Measurements from ENCODE around the gene PCYT2.
"Not testable (repeated sequence)": the region's sequence is repeated elsewhere in the genome, so short reads cannot be mapped to it uniquely, and the experiment has no call there.

Gene PCYT2

GRCh38 chr17:81926451-81927151 is 15.4 kb upstream of the PCYT2 start:
- DNase-seq: peak; percentile 58 to 74

GRCh38 chr17:81925860-81926450 is 14.8 kb upstream of the PCYT2 start:
- no peak for DNase-seq

- DNase-seq: no peak
Measured at GRCh38 chr17:81924557-81925532, 13.6 kb upstream of the PCYT2 start.

GRCh38 chr17:81923302-81924260 is 12.4 kb upstream of the PCYT2 start:
- DNase-seq: peak; percentile 95

GRCh38 chr17:81922566-81923301 is 11.5 kb upstream of the PCYT2 start:
- no peak for DNase-seq

- no peak for DNase-seq
Measured at GRCh38 chr17:81921996-81922565, 10.9 kb upstream of the PCYT2 start.

GRCh38 chr17:81921537-81921862 is 10.3 kb upstream of the PCYT2 start:
- no peak for DNase-seq

- DNase-seq: no peak
Measured at GRCh38 chr17:81920612-81921536, 9.7 kb upstream of the PCYT2 start.

- DNase-seq: peak; percentile 67 to 71
Measured at GRCh38 chr17:81918832-81919545, 7.8 kb upstream of the PCYT2 start.

- DNase-seq: not testable (repeated sequence)
Measured at GRCh38 chr17:81918333-81918669, 7.1 kb upstream of the PCYT2 start.

- DNase-seq: peak; percentile 85 to 89
Measured at GRCh38 chr17:81917565-81918332, 6.5 kb upstream of the PCYT2 start, which contains the start of gene SIRT7. Gene SIRT7, minus strand, starts transcription at chr17:81918176. Its CDS starts 45 bp downstream, at chr17:81918131.

GRCh38 chr17:81916234-81917001 is 5.2 kb upstream of the PCYT2 start:
- no peak for DNase-seq

- DNase-seq: no peak
Measured at GRCh38 chr17:81915331-81915730, 4.1 kb upstream of the PCYT2 start.

- DNase-seq: no peak
Measured at GRCh38 chr17:81914103-81914850, 3.1 kb upstream of the PCYT2 start.

GRCh38 chr17:81913394-81914102 is 2.3 kb upstream of the PCYT2 start:
- no peak for DNase-seq

All from Kasumi-1 (cell line).